Thyroid gland (tissue), 4 donors: Measurements from ENCODE around the gene SPTLC2. TPM values are rescaled to one million over a fixed set of nuclear protein-coding genes. Genes with fewer than 3 reads are reported as not detected.

Source experiments
- DNase-seq, 2 donors: peaks; one replicate each; pipeline ENCODE4 v3.0.0-alpha.2; 2019
- H3K27ac ChIP-seq, 3 donors: fragments of 200-600 bp; sonication (generic); 1 replicate in 2 of 3; 2 replicates in 1 of 3; pipeline ENCODE4 v1.5.1; 2016 to 2019; ENCODE audit warnings: mild to moderate bottlenecking in 1 of 3, moderate library complexity in 1 of 3
- H3K27me3 ChIP-seq: fragments of 200-600 bp; sonication (generic); one replicate; pipeline ENCODE4 v1.5.1; 2019
- H3K36me3 ChIP-seq, 2 donors: fragments of 200-600 bp; sonication (generic); one replicate each; pipeline ENCODE4 v1.5.1; 2016 to 2019
- H3K4me1 ChIP-seq, 2 donors: fragments of 200-600 bp; sonication (generic); one replicate each; pipeline ENCODE4 v1.5.1; 2017 to 2019
- H3K4me3 ChIP-seq, 3 donors: fragments of 200-600 bp; sonication (generic); replicated peaks in 1 of 3; 1 replicate in 2 of 3; 2 replicates in 1 of 3; pipeline ENCODE4 v1.5.1; 2016; ENCODE audit warnings: mild to moderate bottlenecking in 1 of 3
- H3K9me3 ChIP-seq: fragments of 200-600 bp; sonication (generic); one replicate; pipeline ENCODE4 v1.5.1; 2017
- POLR2A ChIP-seq, 2 donors: fragments of 450-650 bp; IDR thresholded peaks; one replicate each; pipeline ENCODE4 v1.6.1; 2017; ENCODE audit warnings: antibody characterized with exemption in 2 of 2, mild to moderate bottlenecking in 2 of 2, moderate library complexity in 1 of 2
- WGBS, 2 donors: methylation state at CpG; one replicate each; pipeline ENCODE4 v1.1.5; 2017; 5-methylcytosine and 5-hydroxymethylcytosine counted together
- intact Hi-C: fragments of 100-400 bp; cut with DNase I; formaldehyde crosslinking; loops from one replicate; pipeline ENCODE4 v1.15.1; 2023
- total RNA-seq, 4 donors: library from RNA; depleted of rRNA; stranded (reverse); fragments of >200 nt; gene quantifications; one replicate each; pipeline ENCODE4 v1.2.3, GENCODE V29; 2016
- TF ChIP-seq, protein P1 (sequence below), 6 experiments: fragments of 200-600 bp in 3 of 6; fragments of 450-650 bp in 3 of 6; sonication (generic) in 3 of 6; IDR thresholded peaks; one replicate each; pipeline ENCODE4 v1.5.1; 2016 to 2019; ENCODE audit warnings: antibody characterized with exemption in 6 of 6, mild to moderate bottlenecking in 2 of 6, inconsistent platforms in 1 of 6, moderate library complexity in 1 of 6

The SPTLC2 gene
- total RNA-seq, 4 donors from 2014 or later, result 25.6 to 32.2 (median 29.0) TPM

DNA sequence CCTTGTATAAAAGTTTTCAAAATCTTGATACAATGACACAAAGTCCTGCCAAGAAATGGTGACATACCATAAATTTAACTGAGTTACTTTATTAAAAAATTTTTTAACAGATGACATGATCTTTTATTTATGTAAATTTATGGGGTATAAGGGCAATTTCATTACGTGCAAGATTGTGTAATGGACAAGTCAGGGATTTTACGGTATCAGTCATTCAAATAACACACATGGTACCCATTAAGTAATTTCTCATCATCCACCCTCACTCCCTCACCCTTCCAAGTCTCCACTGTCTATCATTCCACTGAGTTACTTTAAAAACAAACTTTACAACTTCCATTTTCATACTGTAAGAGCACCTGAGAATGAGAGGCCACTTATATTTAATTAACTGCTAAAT is 37.4 kb downstream of the SPTLC2 start:
- WGBS, 2 donors, result 81 to 90% methylated on average over 2 of the region's 2 CpGs
- TF ChIP-seq, protein P1, sequence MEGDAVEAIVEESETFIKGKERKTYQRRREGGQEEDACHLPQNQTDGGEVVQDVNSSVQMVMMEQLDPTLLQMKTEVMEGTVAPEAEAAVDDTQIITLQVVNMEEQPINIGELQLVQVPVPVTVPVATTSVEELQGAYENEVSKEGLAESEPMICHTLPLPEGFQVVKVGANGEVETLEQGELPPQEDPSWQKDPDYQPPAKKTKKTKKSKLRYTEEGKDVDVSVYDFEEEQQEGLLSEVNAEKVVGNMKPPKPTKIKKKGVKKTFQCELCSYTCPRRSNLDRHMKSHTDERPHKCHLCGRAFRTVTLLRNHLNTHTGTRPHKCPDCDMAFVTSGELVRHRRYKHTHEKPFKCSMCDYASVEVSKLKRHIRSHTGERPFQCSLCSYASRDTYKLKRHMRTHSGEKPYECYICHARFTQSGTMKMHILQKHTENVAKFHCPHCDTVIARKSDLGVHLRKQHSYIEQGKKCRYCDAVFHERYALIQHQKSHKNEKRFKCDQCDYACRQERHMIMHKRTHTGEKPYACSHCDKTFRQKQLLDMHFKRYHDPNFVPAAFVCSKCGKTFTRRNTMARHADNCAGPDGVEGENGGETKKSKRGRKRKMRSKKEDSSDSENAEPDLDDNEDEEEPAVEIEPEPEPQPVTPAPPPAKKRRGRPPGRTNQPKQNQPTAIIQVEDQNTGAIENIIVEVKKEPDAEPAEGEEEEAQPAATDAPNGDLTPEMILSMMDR (IDR thresholded peaks at IDR 0.05), result no peak
- TF ChIP-seq POLR2A (IDR thresholded peaks at IDR 0.05), result no peak
- Histone ChIP-seq H3K4me1 (peaks cover 11 to 12% of the 10 kb centered on the region in 2 donors), H3K27me3 (no peaks in the 10 kb centered on the region), H3K9me3 (no peaks in the 10 kb centered on the region), H3K27ac (no peak overlapping the region), H3K36me3 (peaks cover 3 to 4% of the 10 kb centered on the region in 2 donors), H3K4me3 (no peak overlapping the region)
- DNase-seq, result no peak
- intact Hi-C loops, result no loop called here

DNA sequence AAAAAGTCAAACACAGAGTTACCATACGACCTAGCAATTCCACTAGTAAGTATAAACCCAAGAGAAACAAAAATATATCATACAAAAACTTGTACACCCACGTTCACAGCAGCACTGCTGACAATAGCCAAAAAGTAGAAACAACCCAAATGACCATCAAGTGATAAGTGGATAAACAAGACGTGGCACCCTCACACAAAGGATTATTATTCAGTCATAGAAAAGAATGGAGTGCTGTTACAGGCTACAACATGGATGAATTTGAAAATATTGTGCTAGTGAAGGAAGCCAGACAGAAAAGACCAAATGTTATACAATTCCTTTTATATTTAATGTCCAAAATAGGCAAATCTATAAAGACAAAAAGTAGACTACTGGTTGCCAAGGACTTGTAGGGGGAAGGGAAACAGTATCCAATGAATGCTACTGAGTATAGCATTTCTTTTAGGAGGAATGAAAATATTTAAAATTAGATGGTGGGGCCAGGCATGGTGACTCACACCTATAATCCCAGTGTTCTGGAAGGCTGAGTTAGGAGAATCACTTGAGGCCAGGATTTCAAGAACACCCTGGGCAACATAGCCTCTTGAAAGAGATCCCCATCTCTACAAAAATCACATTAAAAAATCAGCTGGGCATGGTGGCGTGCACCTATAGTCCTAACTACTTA is 41.9 kb downstream of the SPTLC2 start:
- no peaks in the 10 kb centered on the region for H3K4me1 ChIP-seq
- TF ChIP-seq, protein P1 (IDR thresholded peaks at IDR 0.05), result no peak
- no peak for TF ChIP-seq POLR2A (IDR thresholded peaks at IDR 0.05)
- H3K4me3 ChIP-seq, result no peak overlapping the region
- no peaks in the 10 kb centered on the region for H3K27me3 ChIP-seq
- intact Hi-C loops, result no loop called here
- peaks cover 3 to 4% of the 10 kb centered on the region in 2 donors for H3K36me3 ChIP-seq
- H3K9me3 ChIP-seq, result no peaks in the 10 kb centered on the region
- 62 to 66% methylated on average over 4 of the region's 4 CpGs for WGBS, 2 donors
- DNase-seq, result no peak
- H3K27ac ChIP-seq, result no peak overlapping the region

DNA sequence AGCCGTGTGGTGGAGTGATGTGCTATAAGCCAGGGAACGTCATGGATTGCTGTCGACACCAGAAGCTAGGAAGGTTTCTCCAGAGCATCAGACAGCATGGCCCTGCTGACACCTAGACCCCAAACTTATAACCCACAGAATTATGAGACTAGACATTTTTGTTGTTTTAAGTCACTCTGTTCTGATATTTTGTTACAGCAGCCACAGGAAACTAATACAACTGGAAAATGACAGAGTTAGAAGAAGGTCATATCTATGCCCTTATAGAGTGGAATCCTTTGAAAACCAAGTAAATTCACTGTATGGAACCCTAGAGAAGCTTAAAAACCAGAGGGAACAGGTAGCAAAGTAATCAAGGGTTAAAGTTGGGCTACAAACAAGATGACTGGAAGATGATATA is 42.5 kb downstream of the SPTLC2 start:
- no peak overlapping the region for H3K27ac ChIP-seq
- intact Hi-C loops, result no loop called here
- H3K36me3 ChIP-seq, result peaks cover 3 to 4% of the 10 kb centered on the region in 2 donors
- H3K4me1 ChIP-seq, result no peaks in the 10 kb centered on the region
- 93 to 100% methylated on average over 3 of the region's 3 CpGs for WGBS, 2 donors
- no peaks in the 10 kb centered on the region for H3K9me3 ChIP-seq
- no peak overlapping the region for H3K4me3 ChIP-seq
- H3K27me3 ChIP-seq, result no peaks in the 10 kb centered on the region
- TF ChIP-seq POLR2A (IDR thresholded peaks at IDR 0.05), result no peak
- TF ChIP-seq, protein P1 (IDR thresholded peaks at IDR 0.05), result no peak
- no peak for DNase-seq

DNA sequence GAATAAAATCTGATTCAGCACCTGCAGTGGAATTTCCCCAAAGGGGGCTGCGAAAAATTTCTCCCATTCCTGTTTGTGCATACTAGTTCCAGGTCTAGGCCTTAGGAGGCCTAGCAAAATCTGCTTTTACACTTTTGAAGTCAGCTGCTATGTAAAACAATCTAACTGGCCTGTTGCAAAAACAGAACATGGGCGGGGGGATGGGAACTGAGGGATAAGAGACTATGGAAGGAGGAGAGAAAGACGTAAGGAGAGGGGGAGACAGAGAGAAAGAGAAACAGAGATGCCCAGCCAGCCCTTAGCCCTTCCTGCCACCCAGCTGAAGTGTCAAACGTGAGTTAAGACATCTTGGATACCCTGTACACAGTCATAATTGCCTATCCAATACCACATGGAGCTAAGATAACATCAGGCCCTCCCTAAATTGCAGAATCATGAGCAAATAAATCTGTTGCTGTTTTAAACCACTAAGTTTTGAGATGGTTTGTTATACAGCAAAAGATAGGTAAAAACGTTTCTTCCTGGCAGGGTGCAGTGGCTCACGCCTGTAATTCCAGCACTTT is 45.6 kb downstream of the SPTLC2 start:
- no peak for TF ChIP-seq POLR2A (IDR thresholded peaks at IDR 0.05)
- TF ChIP-seq, protein P1 (IDR thresholded peaks at IDR 0.05), result no peak
- Histone ChIP-seq H3K27ac (no peak overlapping the region), H3K9me3 (no peaks in the 10 kb centered on the region), H3K27me3 (no peaks in the 10 kb centered on the region), H3K4me3 (no peak overlapping the region), H3K4me1 (no peaks in the 10 kb centered on the region), H3K36me3 (peaks cover 0 to 2% of the 10 kb centered on the region in 2 donors)
- DNase-seq, result no peak
- intact Hi-C loops, result no loop called here
- WGBS, 2 donors, result 78 to 81% methylated on average over 6 of the region's 6 CpGs

DNA sequence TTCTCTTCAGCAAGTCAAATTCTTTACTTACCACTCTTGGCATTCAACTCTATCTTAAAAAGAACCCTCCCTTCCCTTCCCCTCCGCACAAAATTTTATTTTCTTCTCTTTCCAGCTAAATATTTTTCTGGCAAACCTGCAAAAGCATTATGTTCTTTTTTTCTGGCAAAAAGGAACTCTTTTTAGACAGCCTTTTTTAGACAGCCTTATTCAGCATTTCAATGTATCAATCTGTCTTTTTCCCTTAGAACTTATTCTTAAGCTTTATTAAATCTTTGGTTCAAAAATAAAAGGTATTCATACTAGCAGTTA is 50.5 kb downstream of the SPTLC2 start:
- TF ChIP-seq POLR2A (IDR thresholded peaks at IDR 0.05), result no peak
- TF ChIP-seq, protein P1 (IDR thresholded peaks at IDR 0.05), result no peak
- no peaks in the 10 kb centered on the region for H3K9me3 ChIP-seq
- no peaks in the 10 kb centered on the region for H3K27me3 ChIP-seq
- no peaks in the 10 kb centered on the region for H3K36me3 ChIP-seq
- intact Hi-C loops, result no loop called here
- 73 to 77% methylated on average over 1 of the region's 1 CpG for WGBS, 2 donors
- H3K27ac ChIP-seq, result no peak overlapping the region
- no peaks in the 10 kb centered on the region for H3K4me1 ChIP-seq
- no peak overlapping the region for H3K4me3 ChIP-seq
- DNase-seq, result no peak
